ENCODE results near the gene OR6C74. TPM values are rescaled to one million over a fixed set of nuclear protein-coding genes. Genes with fewer than 3 reads are reported as not detected.

The OR6C74 gene
- total RNA-seq, 1 donor from 2014 or later = not detected

DNA sequence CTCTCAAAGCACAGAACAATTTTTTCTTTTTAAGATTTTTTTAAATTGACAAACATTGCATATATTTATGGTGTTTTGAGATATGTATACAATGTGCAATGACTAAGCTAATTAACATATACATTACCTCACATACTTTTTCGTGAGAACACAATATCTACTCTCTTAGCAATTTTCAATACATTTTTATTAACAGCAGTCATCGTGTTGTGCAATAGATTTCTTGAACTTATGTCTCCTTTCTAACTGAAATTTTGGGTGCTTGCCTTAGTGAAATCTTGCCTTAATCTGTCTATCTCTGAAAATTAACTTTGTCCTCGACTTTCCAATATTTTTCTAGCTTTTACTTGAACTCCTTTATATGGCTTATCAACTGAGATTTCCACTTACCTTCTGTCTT is 16.8 kb upstream of the OR6C74 start:
- no peaks in the 10 kb centered on the region for H3K36me3 ChIP-seq (ENCODE audit: insufficient read depth, low read length)
- no peaks in the 10 kb centered on the region for H3K9me3 ChIP-seq (ENCODE audit: insufficient read depth, low read depth, low read length)
- no peak overlapping the region for H3K9ac ChIP-seq (ENCODE audit: low read length)
- H3K27ac ChIP-seq (ENCODE audit: low read depth, low read length) = no peak overlapping the region
- no peak for FAIRE-seq
- Mint-ChIP-seq H3K9me3 (ENCODE audit: unreplicated experiment) (no peaks in the 10 kb centered on the region), H3K36me3 (ENCODE audit: low read depth, unreplicated experiment) (no peaks in the 10 kb centered on the region), H3K4me1 (ENCODE audit: low read depth, unreplicated experiment) (no peaks in the 10 kb centered on the region), H3K27me3 (ENCODE audit: low read depth, unreplicated experiment) (no peaks in the 10 kb centered on the region), H3K27ac (ENCODE audit: unreplicated experiment) (no peak overlapping the region), H3K4me3 (ENCODE audit: unreplicated experiment) (no peak overlapping the region)
- no peak overlapping the region for H2AFZ ChIP-seq (ENCODE audit: low read depth, low read length)
- no peaks in the 10 kb centered on the region for H3K79me2 ChIP-seq (ENCODE audit: insufficient read depth, low read length)
- no peaks in the 10 kb centered on the region for H4K20me1 ChIP-seq (ENCODE audit: insufficient read depth, low read length)
- H3K27me3 ChIP-seq (ENCODE audit: insufficient read depth, low read length) = no peaks in the 10 kb centered on the region
- no peak overlapping the region for H3K4me3 ChIP-seq (ENCODE audit: insufficient read depth, low read depth, low read length)
- no peaks in the 10 kb centered on the region for H3K4me1 ChIP-seq (ENCODE audit: insufficient read depth, low read length)
- no peak for DNase-seq (ENCODE audit: low read depth)
- H3K4me2 ChIP-seq (ENCODE audit: low read length) = no peak overlapping the region
- no peak for TF ChIP-seq EZH2 (IDR thresholded peaks at IDR 0.05; ENCODE audit: insufficient read depth, low read length)
- TF ChIP-seq, protein P1, sequence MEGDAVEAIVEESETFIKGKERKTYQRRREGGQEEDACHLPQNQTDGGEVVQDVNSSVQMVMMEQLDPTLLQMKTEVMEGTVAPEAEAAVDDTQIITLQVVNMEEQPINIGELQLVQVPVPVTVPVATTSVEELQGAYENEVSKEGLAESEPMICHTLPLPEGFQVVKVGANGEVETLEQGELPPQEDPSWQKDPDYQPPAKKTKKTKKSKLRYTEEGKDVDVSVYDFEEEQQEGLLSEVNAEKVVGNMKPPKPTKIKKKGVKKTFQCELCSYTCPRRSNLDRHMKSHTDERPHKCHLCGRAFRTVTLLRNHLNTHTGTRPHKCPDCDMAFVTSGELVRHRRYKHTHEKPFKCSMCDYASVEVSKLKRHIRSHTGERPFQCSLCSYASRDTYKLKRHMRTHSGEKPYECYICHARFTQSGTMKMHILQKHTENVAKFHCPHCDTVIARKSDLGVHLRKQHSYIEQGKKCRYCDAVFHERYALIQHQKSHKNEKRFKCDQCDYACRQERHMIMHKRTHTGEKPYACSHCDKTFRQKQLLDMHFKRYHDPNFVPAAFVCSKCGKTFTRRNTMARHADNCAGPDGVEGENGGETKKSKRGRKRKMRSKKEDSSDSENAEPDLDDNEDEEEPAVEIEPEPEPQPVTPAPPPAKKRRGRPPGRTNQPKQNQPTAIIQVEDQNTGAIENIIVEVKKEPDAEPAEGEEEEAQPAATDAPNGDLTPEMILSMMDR (IDR thresholded peaks at IDR 0.05; ENCODE audit: insufficient read depth, low read depth, low read length) = no peak

DNA sequence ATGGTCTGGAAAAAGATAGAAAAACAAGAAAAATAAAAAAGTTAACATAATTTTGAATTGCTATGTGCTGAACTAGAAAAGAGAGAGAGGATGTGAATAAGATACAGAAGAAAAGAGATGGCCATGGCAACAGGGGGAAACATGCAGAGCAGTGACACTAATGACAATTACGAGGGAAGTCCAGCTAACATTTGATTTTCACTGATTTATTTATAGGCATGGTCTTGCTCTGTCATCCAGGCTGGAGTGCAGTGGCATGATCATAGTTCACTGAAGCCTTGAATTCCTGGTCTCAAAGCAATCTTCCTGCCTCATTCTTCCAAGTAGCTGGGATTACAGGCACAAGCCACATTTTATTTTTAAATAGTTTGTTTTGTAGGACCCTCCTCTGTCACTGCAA is 1.8 kb downstream of the OR6C74 start:
- Histone ChIP-seq H4K20me1 (ENCODE audit: insufficient read depth, low read length) (no peaks in the 10 kb centered on the region), H3K27ac (ENCODE audit: low read depth, low read length) (no peak overlapping the region), H3K79me2 (ENCODE audit: insufficient read depth, low read length) (no peaks in the 10 kb centered on the region), H3K9ac (ENCODE audit: low read length) (no peak overlapping the region), H3K36me3 (ENCODE audit: insufficient read depth, low read length) (no peaks in the 10 kb centered on the region), H3K27me3 (ENCODE audit: insufficient read depth, low read length) (no peaks in the 10 kb centered on the region), H2AFZ (ENCODE audit: low read depth, low read length) (no peak overlapping the region), H3K4me1 (ENCODE audit: insufficient read depth, low read length) (no peaks in the 10 kb centered on the region), H3K9me3 (ENCODE audit: insufficient read depth, low read depth, low read length) (no peaks in the 10 kb centered on the region), H3K4me3 (ENCODE audit: insufficient read depth, low read depth, low read length) (no peak overlapping the region), H3K4me2 (ENCODE audit: low read length) (no peak overlapping the region)
- Mint-ChIP-seq H3K4me1 (ENCODE audit: low read depth, unreplicated experiment) (no peaks in the 10 kb centered on the region), H3K9me3 (ENCODE audit: unreplicated experiment) (peaks cover 3% of the 10 kb centered on the region), H3K27me3 (ENCODE audit: low read depth, unreplicated experiment) (no peaks in the 10 kb centered on the region), H3K36me3 (ENCODE audit: low read depth, unreplicated experiment) (no peaks in the 10 kb centered on the region), H3K4me3 (ENCODE audit: unreplicated experiment) (no peak overlapping the region), H3K27ac (ENCODE audit: unreplicated experiment) (no peak overlapping the region)
- no peak for FAIRE-seq
- TF ChIP-seq EZH2 (IDR thresholded peaks at IDR 0.05; ENCODE audit: insufficient read depth, low read length) = no peak
- TF ChIP-seq, protein P1 (IDR thresholded peaks at IDR 0.05; ENCODE audit: insufficient read depth, low read depth, low read length) = no peak
- no peak for DNase-seq (ENCODE audit: low read depth)

DNA sequence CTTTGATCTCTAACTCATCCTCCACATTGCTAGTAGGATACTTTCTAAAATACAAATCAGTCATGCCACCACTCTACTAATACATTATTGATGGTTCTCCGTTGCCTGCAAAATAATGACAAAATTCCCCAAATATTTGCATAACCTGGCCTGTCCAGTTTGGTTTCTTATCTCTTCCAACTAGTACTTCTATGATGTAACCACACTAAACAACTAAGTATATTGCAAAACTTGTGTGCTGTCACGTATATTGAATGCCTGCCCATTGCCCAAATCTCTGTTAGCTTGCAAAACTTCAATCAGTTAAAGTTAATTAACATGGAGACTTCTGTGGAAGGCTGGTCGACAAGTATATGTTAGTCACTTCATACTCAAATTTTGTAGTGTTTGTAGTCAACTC is 6.5 kb downstream of the OR6C74 start:
- H3K27ac ChIP-seq (ENCODE audit: low read depth, low read length) = no peak overlapping the region
- H3K9me3 Mint-ChIP-seq (ENCODE audit: unreplicated experiment) = no peaks in the 10 kb centered on the region
- H3K4me3 Mint-ChIP-seq (ENCODE audit: unreplicated experiment) = no peak overlapping the region
- H3K36me3 ChIP-seq (ENCODE audit: insufficient read depth, low read length) = no peaks in the 10 kb centered on the region
- H3K4me1 ChIP-seq (ENCODE audit: insufficient read depth, low read length) = no peaks in the 10 kb centered on the region
- H3K27me3 ChIP-seq (ENCODE audit: insufficient read depth, low read length) = no peaks in the 10 kb centered on the region
- H3K4me2 ChIP-seq (ENCODE audit: low read length) = no peak overlapping the region
- H3K27ac Mint-ChIP-seq (ENCODE audit: unreplicated experiment) = no peak overlapping the region
- TF ChIP-seq EZH2 (IDR thresholded peaks at IDR 0.05; ENCODE audit: insufficient read depth, low read length) = no peak
- TF ChIP-seq, protein P1 (IDR thresholded peaks at IDR 0.05; ENCODE audit: insufficient read depth, low read depth, low read length) = no peak
- H3K36me3 Mint-ChIP-seq (ENCODE audit: low read depth, unreplicated experiment) = no peaks in the 10 kb centered on the region
- no peak overlapping the region for H2AFZ ChIP-seq (ENCODE audit: low read depth, low read length)
- no peak overlapping the region for H3K9ac ChIP-seq (ENCODE audit: low read length)
- no peak overlapping the region for H3K4me3 ChIP-seq (ENCODE audit: insufficient read depth, low read depth, low read length)
- H3K4me1 Mint-ChIP-seq (ENCODE audit: low read depth, unreplicated experiment) = no peaks in the 10 kb centered on the region
- DNase-seq (ENCODE audit: low read depth) (no peak), FAIRE-seq (no peak)
- H4K20me1 ChIP-seq (ENCODE audit: insufficient read depth, low read length) = no peaks in the 10 kb centered on the region
- no peaks in the 10 kb centered on the region for H3K9me3 ChIP-seq (ENCODE audit: insufficient read depth, low read depth, low read length)
- no peaks in the 10 kb centered on the region for H3K79me2 ChIP-seq (ENCODE audit: insufficient read depth, low read length)
- H3K27me3 Mint-ChIP-seq (ENCODE audit: low read depth, unreplicated experiment) = no peaks in the 10 kb centered on the region

Data from astrocyte (in vitro differentiated cells and primary cell).